HG03342 (cell line): ENCODE measurements around the gene PRKCA.

Source experiments
- ATAC-seq: cut with Tn5 transposase; IDR thresholded peaks from one replicate; pipeline ENCODE4 v1.9.1; 2021; ENCODE audit warnings: mild to moderate bottlenecking, moderate library complexity; ENCODE audit not compliant: unreplicated experiment

Gene PRKCA

DNA sequence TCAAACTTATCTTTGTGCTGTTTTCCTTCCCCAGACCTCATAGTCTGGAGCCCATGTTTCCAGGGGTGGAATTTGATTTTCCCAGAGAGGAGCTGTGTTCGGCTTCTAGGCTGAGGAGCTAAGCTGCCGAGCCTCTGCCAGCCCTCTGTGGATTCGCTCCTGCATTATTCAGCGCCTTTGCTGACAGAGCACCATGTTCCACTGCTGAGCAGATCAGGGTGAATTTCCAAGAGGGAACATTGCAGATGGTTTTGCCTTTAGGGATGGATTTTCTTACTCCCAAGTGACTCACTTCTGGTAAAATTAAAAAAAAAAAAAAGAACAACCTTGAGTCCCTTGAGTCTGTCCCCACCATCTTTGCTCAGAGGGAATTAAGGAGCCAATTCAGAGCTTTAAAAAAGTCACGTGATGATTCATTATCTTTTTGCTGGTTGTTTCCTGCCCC lies 229.5 kb downstream of the PRKCA start:
- ATAC-seq: no peak

DNA sequence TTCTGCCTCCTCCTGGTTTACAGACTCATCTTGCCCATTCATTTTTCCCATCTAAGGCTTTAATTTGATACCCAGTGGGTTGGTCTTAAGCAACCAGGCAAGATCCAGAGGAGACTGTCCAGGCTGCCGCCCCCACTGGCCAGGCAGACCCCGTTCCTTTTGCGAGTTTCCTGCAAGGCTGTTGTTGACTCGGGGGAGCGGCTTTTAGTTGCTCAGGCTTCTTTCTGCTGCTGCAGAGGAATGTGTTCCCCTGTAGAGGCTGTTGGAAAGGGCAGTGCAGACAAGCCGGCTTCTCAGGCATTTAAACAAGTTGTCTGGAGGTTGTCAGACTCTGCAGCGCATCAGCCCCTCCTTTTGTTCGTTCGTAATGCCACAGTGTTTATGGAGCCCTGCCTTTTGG lies 231.2 kb downstream of the PRKCA start:
- ATAC-seq: no peak

GRCh38 chr17:66533986-66534385 lies 231.6 kb downstream of the PRKCA start:
- no peak for ATAC-seq

DNA sequence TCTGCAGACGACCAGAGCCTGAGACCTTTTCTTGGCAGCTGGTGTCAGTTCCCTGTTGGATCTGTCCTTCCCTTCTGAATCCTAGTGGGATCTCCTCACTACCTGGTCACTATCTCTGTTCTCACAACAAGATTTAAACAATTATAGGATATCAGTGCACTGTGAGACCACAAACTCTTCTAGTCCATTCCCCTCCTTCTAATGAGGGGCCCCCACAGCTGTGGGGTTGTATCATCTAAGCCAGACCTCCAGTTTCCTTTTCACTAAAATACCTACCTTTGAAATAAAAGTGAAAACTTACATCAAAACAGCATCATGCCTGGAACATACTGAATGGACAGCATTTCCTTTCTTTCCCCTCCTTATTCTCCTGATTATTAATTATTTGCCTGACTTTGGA lies 233.2 kb downstream of the PRKCA start:
- ATAC-seq: no peak

GRCh38 chr17:66537502-66537901 lies 235.1 kb downstream of the PRKCA start:
- no peak for ATAC-seq

GRCh38 chr17:66538776-66539175 lies 236.4 kb downstream of the PRKCA start:
- ATAC-seq: no peak

GRCh38 chr17:66540131-66540781 lies 237.8 kb downstream of the PRKCA start:
- no peak for ATAC-seq

GRCh38 chr17:66541461-66542128 lies 239.2 kb downstream of the PRKCA start:
- peak; percentile 80 for ATAC-seq

DNA sequence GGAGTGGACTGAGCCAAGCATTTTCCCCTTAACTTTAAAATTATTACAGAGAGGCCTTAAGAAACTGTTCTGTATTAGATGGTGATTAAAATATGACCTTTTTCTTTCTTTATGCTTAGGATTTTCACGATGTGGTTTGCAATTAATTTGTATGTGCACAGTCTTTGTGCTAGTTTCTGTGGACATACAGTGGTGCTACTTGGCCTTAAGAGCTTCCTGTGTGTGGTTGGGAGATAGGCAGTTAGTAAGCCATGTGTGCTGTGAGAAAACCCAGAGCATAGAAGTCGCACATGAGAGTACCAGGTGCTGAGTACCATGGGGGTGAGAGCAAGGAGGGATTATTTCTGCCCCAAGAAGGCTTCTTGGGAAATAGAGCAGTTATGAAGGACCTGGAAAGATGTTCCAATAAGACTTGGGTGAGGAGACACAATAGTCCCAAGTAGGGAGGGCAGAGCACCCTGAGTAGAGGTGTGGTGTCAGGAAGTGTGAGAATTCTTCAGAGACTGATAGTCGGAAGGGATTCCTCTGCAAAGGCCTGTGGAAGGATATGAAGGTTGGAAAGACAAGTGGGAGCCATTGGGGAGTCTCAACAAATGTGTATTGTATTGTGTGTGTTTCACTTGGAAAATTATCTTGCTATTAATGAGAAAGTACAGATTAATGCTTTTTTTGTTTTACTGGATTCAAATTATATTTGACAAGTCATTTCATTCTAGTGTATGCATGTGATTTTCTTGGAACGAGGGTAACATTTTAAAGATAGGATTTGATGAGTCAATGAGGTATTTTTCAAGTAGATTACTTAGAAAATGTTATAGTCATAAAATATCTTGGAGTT lies 239.9 kb downstream of the PRKCA start:
- peak; percentile 96 for ATAC-seq

GRCh38 chr17:66542967-66543520 lies 240.6 kb downstream of the PRKCA start:
- no peak for ATAC-seq

- no peak for ATAC-seq
These were observed 241.1 kb downstream of the PRKCA start for GRCh38 chr17:66543526-66543925.

- no peak for ATAC-seq
These were observed 243.5 kb downstream of the PRKCA start for GRCh38 chr17:66545918-66546317.

GRCh38 chr17:66547151-66547865 lies 244.9 kb downstream of the PRKCA start:
- ATAC-seq: no peak

DNA sequence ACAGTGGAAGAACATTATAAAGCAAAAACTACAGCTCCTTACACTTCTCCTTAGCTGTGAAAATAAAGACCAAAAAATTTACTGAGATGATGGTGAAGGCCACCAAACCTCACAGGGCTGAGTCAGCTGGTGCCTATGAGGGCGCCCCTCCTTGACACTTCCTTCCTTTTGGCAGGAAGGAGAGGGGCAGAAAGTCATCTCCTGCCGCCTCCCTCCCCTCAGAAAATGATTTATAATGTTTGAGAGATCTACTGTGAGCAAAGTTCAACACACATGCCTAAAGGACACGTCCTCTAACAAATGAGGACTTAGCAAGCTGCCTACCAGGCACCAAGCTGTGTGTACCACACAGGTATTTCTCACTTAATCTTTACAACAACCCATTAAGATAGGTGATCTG lies 245.7 kb downstream of the PRKCA start:
- no peak for ATAC-seq

GRCh38 chr17:66548659-66549310 lies 246.4 kb downstream of the PRKCA start:
- ATAC-seq: no peak

GRCh38 chr17:66549311-66549704 lies 246.9 kb downstream of the PRKCA start:
- ATAC-seq: no peak

DNA sequence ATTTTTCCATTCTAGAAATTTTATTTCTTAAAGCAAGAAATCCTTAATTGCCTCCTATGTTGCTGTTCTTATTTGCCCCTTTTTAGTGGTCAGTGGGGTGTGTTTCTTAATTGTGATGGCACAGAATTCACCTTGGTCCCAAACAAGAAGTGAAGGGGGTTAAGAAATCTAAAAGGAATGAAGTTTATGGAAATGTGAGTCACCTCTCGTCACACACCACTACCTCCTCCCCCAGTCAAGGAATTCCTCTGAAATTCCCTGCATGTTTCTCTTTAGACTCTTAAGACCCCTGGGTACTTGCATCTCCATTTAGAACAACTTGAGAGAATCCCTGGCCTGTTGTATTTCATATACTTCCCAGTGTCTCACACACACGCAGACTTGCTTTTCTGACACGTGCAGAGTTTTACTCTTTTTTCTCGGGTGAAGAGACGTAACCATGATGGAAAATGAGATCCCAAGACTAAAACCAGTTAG lies 247.4 kb downstream of the PRKCA start:
- no peak for ATAC-seq

DNA sequence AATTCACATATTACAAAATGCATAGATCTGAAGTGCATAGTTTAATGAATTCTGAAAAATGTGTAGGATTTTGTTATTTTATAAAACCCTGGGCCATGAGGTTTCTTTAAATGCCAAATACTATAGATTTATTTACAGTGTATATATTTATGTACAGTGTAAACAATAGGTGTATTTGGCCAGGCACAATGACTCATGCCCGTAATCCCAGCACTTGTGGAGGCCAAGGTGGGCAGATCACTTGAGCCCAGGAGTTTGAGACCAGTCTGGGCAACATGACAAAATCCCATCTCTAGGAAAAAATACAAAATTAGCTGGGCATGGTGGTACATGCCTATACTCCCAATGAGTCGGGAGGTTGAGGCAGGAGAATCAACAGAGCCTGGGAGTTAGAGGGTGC lies 249.4 kb downstream of the PRKCA start:
- ATAC-seq: no peak

GRCh38 chr17:66552371-66552770 lies 250.0 kb downstream of the PRKCA start:
- no peak for ATAC-seq

- no peak for ATAC-seq
These were observed 253.2 kb downstream of the PRKCA start for GRCh38 chr17:66555605-66556004.
